Skeletal muscle tissue (tissue), 4 donors: Measurements from ENCODE around the gene SEPSECS. TPM values are rescaled to one million over a fixed set of nuclear protein-coding genes. Genes with fewer than 3 reads are reported as not detected.

ENCODE experiments used
- H3K27ac ChIP-seq: one replicate; pipeline ENCODE4 v1.7.0; 2013; ENCODE audit warnings: mild to moderate bottlenecking, low read depth, low read length, inconsistent platforms
- H3K27me3 ChIP-seq, 3 donors: one replicate each; pipeline ENCODE4 v1.7.0; 2013; ENCODE audit warnings: low read length in 3 of 3; ENCODE audit not compliant: control insufficient read depth in 3 of 3, insufficient read depth in 3 of 3
- H3K36me3 ChIP-seq, 3 donors: one replicate each; pipeline ENCODE4 v1.7.0; 2013; ENCODE audit warnings: low read length in 3 of 3; ENCODE audit not compliant: control insufficient read depth in 3 of 3, insufficient read depth in 3 of 3
- H3K4me1 ChIP-seq, 3 donors: one replicate each; pipeline ENCODE4 v1.7.0; 2013; ENCODE audit warnings: low read length in 3 of 3, mild to moderate bottlenecking in 3 of 3; ENCODE audit not compliant: control insufficient read depth in 3 of 3, insufficient read depth in 3 of 3
- H3K4me3 ChIP-seq, 3 donors: one replicate each; pipeline ENCODE4 v1.7.0; 2013; ENCODE audit warnings: low read length in 3 of 3
- H3K9ac ChIP-seq, 3 donors: one replicate each; pipeline ENCODE4 v1.7.0; 2013; ENCODE audit warnings: low read length in 3 of 3, mild to moderate bottlenecking in 3 of 3, moderate library complexity in 2 of 3, low read depth in 1 of 3
- H3K9me3 ChIP-seq, 3 donors: one replicate each; pipeline ENCODE4 v1.7.0; 2013; ENCODE audit warnings: low read length in 3 of 3; ENCODE audit not compliant: control insufficient read depth in 3 of 3
- total RNA-seq: library from RNA; depleted of rRNA; stranded (reverse); fragments of >200 nt; gene quantifications from one replicate; pipeline ENCODE4 v1.2.3, GENCODE V29; 2014
- donor health status: Osteomylitis.

SEPSECS gene
- total RNA-seq, 1 donor from 2014 or later: 8.9 TPM

- Histone ChIP-seq H3K27ac (no peak overlapping the region), H3K27me3 (no peaks in the 10 kb centered on the region), H3K36me3 (peaks cover 2 to 12% (median 5%) of the 10 kb centered on the region in 3 donors), H3K9me3 (no peaks in the 10 kb centered on the region), H3K9ac (no peak overlapping the region), H3K4me3 (peak overlapping the region in 1 of 3 donors; percentile 23), H3K4me1 (peaks cover 12 to 25% (median 13%) of the 10 kb centered on the region in 3 donors)
Observed at GRCh38 chr4:25158817-25159216, 1.4 kb downstream of the SEPSECS start.

- no peak overlapping the region for H3K4me3 ChIP-seq
- peaks cover 2 to 6% (median 5%) of the 10 kb centered on the region in 3 donors for H3K36me3 ChIP-seq
- H3K27me3 ChIP-seq: no peaks in the 10 kb centered on the region
- peaks cover 8 to 12% (median 12%) of the 10 kb centered on the region in 3 donors for H3K4me1 ChIP-seq
- no peak overlapping the region for H3K27ac ChIP-seq
- no peaks in the 10 kb centered on the region for H3K9me3 ChIP-seq
- H3K9ac ChIP-seq: no peak overlapping the region
Observed at GRCh38 chr4:25157081-25157480, 3.2 kb downstream of the SEPSECS start.

GRCh38 chr4:25155947-25156346, 4.3 kb downstream of the SEPSECS start:
- no peak overlapping the region for H3K4me3 ChIP-seq
- H3K9me3 ChIP-seq: no peaks in the 10 kb centered on the region
- peaks cover 2 to 10% (median 5%) of the 10 kb centered on the region in 3 donors for H3K36me3 ChIP-seq
- H3K27me3 ChIP-seq: no peaks in the 10 kb centered on the region
- no peak overlapping the region for H3K27ac ChIP-seq
- no peak overlapping the region for H3K9ac ChIP-seq
- peaks cover 3 to 4% (median 4%) of the 10 kb centered on the region in 3 donors for H3K4me1 ChIP-seq

GRCh38 chr4:25154594-25155265, 5.5 kb downstream of the SEPSECS start:
- Histone ChIP-seq H3K9ac (no peak overlapping the region), H3K4me3 (no peak overlapping the region), H3K27me3 (no peaks in the 10 kb centered on the region), H3K9me3 (no peaks in the 10 kb centered on the region), H3K36me3 (peaks cover 2 to 14% (median 5%) of the 10 kb centered on the region in 3 donors), H3K27ac (no peak overlapping the region), H3K4me1 (peaks cover 3 to 4% (median 4%) of the 10 kb centered on the region in 3 donors)

GRCh38 chr4:25146076-25146475, 14.2 kb downstream of the SEPSECS start:
- no peak overlapping the region for H3K4me3 ChIP-seq
- no peaks in the 10 kb centered on the region for H3K4me1 ChIP-seq
- H3K9me3 ChIP-seq: no peaks in the 10 kb centered on the region
- peaks cover 0 to 16% (median 0%) of the 10 kb centered on the region in 3 donors for H3K36me3 ChIP-seq
- H3K27ac ChIP-seq: no peak overlapping the region
- H3K9ac ChIP-seq: no peak overlapping the region
- no peaks in the 10 kb centered on the region for H3K27me3 ChIP-seq

GRCh38 chr4:25144870-25145481, 15.3 kb downstream of the SEPSECS start:
- Histone ChIP-seq H3K27ac (no peak overlapping the region), H3K4me3 (no peak overlapping the region), H3K9ac (no peak overlapping the region), H3K36me3 (peaks cover 0 to 13% (median under 1%) of the 10 kb centered on the region in 3 donors), H3K4me1 (no peaks in the 10 kb centered on the region), H3K9me3 (no peaks in the 10 kb centered on the region), H3K27me3 (no peaks in the 10 kb centered on the region)

GRCh38 chr4:25142468-25142867, 17.8 kb downstream of the SEPSECS start:
- H3K27ac ChIP-seq: no peak overlapping the region

GRCh38 chr4:25141592-25141991, 18.7 kb downstream of the SEPSECS start:
- Histone ChIP-seq H3K9me3 (no peaks in the 10 kb centered on the region), H3K27ac (no peak overlapping the region), H3K27me3 (no peaks in the 10 kb centered on the region), H3K9ac (no peak overlapping the region), H3K36me3 (peaks cover 0 to 17% (median 4%) of the 10 kb centered on the region in 3 donors), H3K4me1 (no peaks in the 10 kb centered on the region), H3K4me3 (no peak overlapping the region)

More at GRCh38 chr4:25142468-25142867, 17.8 kb downstream of the SEPSECS start:
- Histone ChIP-seq H3K4me1 (no peaks in the 10 kb centered on the region), H3K36me3 (peaks cover 0 to 17% (median 4%) of the 10 kb centered on the region in 3 donors), H3K9ac (no peak overlapping the region), H3K9me3 (no peaks in the 10 kb centered on the region), H3K4me3 (no peak overlapping the region), H3K27me3 (no peaks in the 10 kb centered on the region)

GRCh38 chr4:25133132-25133531, 27.1 kb downstream of the SEPSECS start:
- no peaks in the 10 kb centered on the region for H3K4me1 ChIP-seq
- peaks cover 0 to 3% (median 2%) of the 10 kb centered on the region in 3 donors for H3K36me3 ChIP-seq
- H3K27ac ChIP-seq: no peak overlapping the region
- H3K27me3 ChIP-seq: no peaks in the 10 kb centered on the region
- H3K9me3 ChIP-seq: no peaks in the 10 kb centered on the region
- no peak overlapping the region for H3K4me3 ChIP-seq
- H3K9ac ChIP-seq: no peak overlapping the region

GRCh38 chr4:25131926-25132325, 28.3 kb downstream of the SEPSECS start:
- Histone ChIP-seq H3K9me3 (no peaks in the 10 kb centered on the region), H3K4me1 (no peaks in the 10 kb centered on the region), H3K4me3 (no peak overlapping the region), H3K9ac (no peak overlapping the region), H3K36me3 (peaks cover 0 to 2% (median 0%) of the 10 kb centered on the region in 3 donors), H3K27me3 (no peaks in the 10 kb centered on the region), H3K27ac (no peak overlapping the region)
